Nephron (organoid): ENCODE results near the gene JAML.

ENCODE experiments used
- H3K27ac Mint-ChIP-seq, 3 experiments: 2 replicates each; pipeline ENCODE4 v1.8.0; 2020; ENCODE audit warnings: mixed read lengths in 3 of 3, mild to moderate bottlenecking in 2 of 3, moderate library complexity in 1 of 3
- H3K27me3 Mint-ChIP-seq: 2 replicates; pipeline ENCODE4 v1.8.0; 2021; ENCODE audit warnings: low read depth, mild to moderate bottlenecking, moderate library complexity, mixed read lengths
- H3K36me3 Mint-ChIP-seq: 2 replicates; pipeline ENCODE4 v1.8.0; 2020; ENCODE audit warnings: low read depth, mixed read lengths
- H3K4me1 Mint-ChIP-seq: 2 replicates; pipeline ENCODE4 v1.8.0; 2020; ENCODE audit warnings: mixed read lengths
- H3K4me3 Mint-ChIP-seq, 3 experiments: 2 replicates each; pipeline ENCODE4 v1.8.0; 2020; ENCODE audit warnings: mild to moderate bottlenecking in 3 of 3, mixed read lengths in 3 of 3, moderate library complexity in 2 of 3
- H3K9me3 Mint-ChIP-seq: 2 replicates; pipeline ENCODE4 v1.8.0; 2020; ENCODE audit warnings: mixed read lengths
- CTCF ChIP-seq, 3 experiments: fragments of 200-600 bp; sonication (generic); IDR thresholded peaks; one replicate each; pipeline ENCODE4 v1.5.0; 2021; ENCODE audit warnings: antibody characterized with exemption in 3 of 3; ENCODE audit not compliant: unreplicated experiment in 3 of 3

Gene JAML

GRCh38 chr11:118202599-118203422 lies 22.0 kb downstream of the JAML start:
- Mint-ChIP-seq H3K27me3 (peaks cover 20% of the 10 kb centered on the region), H3K4me1 (peaks cover 4% of the 10 kb centered on the region), H3K9me3 (no peaks in the 10 kb centered on the region), H3K4me3 (no peak overlapping the region), H3K36me3 (no peaks in the 10 kb centered on the region), H3K27ac (no peak overlapping the region)
- no peak for TF ChIP-seq CTCF (IDR thresholded peaks at IDR 0.05; ENCODE audit: unreplicated experiment in 3 of 3)

- H3K9me3 Mint-ChIP-seq, result no peaks in the 10 kb centered on the region
- H3K27me3 Mint-ChIP-seq, result peaks cover 18% of the 10 kb centered on the region
- no peaks in the 10 kb centered on the region for H3K36me3 Mint-ChIP-seq
- no peak overlapping the region for H3K27ac Mint-ChIP-seq
- H3K4me3 Mint-ChIP-seq, result no peak overlapping the region
- H3K4me1 Mint-ChIP-seq, result peaks cover 4% of the 10 kb centered on the region
- TF ChIP-seq CTCF (IDR thresholded peaks at IDR 0.05; ENCODE audit: unreplicated experiment in 3 of 3), result no peak
Observed at GRCh38 chr11:118201966-118202365, 22.8 kb downstream of the JAML start.

GRCh38 chr11:118200901-118201680 lies 23.7 kb downstream of the JAML start:
- no peak for TF ChIP-seq CTCF (IDR thresholded peaks at IDR 0.05; ENCODE audit: unreplicated experiment in 3 of 3)
- peaks cover 10% of the 10 kb centered on the region for H3K27me3 Mint-ChIP-seq

GRCh38 chr11:118200497-118200896 lies 24.3 kb downstream of the JAML start:
- H3K4me3 Mint-ChIP-seq, result no peak overlapping the region
- no peaks in the 10 kb centered on the region for H3K9me3 Mint-ChIP-seq
- TF ChIP-seq CTCF (IDR thresholded peaks at IDR 0.05; ENCODE audit: unreplicated experiment in 3 of 3), result no peak
- peaks cover 4% of the 10 kb centered on the region for H3K27me3 Mint-ChIP-seq
- H3K27ac Mint-ChIP-seq, result no peak overlapping the region
- H3K4me1 Mint-ChIP-seq, result peaks cover 5% of the 10 kb centered on the region
- no peaks in the 10 kb centered on the region for H3K36me3 Mint-ChIP-seq

More at GRCh38 chr11:118200901-118201680, 23.7 kb downstream of the JAML start:
- H3K9me3 Mint-ChIP-seq, result no peaks in the 10 kb centered on the region
- H3K27ac Mint-ChIP-seq, result no peak overlapping the region
- H3K4me3 Mint-ChIP-seq, result no peak overlapping the region
- peaks cover 4% of the 10 kb centered on the region for H3K4me1 Mint-ChIP-seq
- no peaks in the 10 kb centered on the region for H3K36me3 Mint-ChIP-seq

- no peak for TF ChIP-seq CTCF (IDR thresholded peaks at IDR 0.05; ENCODE audit: unreplicated experiment in 3 of 3)
- Mint-ChIP-seq H3K9me3 (no peaks in the 10 kb centered on the region), H3K36me3 (no peaks in the 10 kb centered on the region), H3K27ac (peak overlapping the region in 2 of 3 experiments; percentile 35 to 57), H3K4me1 (peaks cover 19% of the 10 kb centered on the region), H3K27me3 (peaks cover 11% of the 10 kb centered on the region), H3K4me3 (no peak overlapping the region)
Observed at GRCh38 chr11:118199135-118199534, 25.7 kb downstream of the JAML start.
